GM12801 (cell line): ENCODE measurements around the gene MEOX2.

Experiments
- CTCF ChIP-seq: IDR thresholded peaks from one replicate; pipeline ENCODE4 v1.5.1; 2011; ENCODE audit warnings: control low read depth; ENCODE audit not compliant: insufficient read length; ENCODE audit errors: extremely low read depth

MEOX2 gene

DNA sequence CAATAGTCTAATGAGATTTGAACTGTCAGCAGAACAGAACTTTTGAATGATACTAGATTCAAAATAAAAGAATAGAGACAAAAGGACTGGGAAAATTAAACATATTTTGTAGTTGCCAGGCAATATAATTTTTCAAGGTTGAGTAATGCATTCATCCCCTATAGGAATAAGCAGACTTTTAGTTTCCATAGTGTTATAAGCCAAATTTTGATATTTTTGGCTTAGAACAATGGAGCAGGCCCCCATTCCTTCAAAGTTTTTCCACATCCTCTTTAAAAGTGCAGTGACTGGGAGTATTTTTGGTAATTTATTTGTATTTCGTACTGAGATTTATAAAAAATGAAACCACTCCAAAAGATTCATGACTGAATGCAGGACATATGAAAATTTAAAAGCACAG lies 24.0 kb downstream of the MEOX2 start:
- no peak for TF ChIP-seq CTCF

DNA sequence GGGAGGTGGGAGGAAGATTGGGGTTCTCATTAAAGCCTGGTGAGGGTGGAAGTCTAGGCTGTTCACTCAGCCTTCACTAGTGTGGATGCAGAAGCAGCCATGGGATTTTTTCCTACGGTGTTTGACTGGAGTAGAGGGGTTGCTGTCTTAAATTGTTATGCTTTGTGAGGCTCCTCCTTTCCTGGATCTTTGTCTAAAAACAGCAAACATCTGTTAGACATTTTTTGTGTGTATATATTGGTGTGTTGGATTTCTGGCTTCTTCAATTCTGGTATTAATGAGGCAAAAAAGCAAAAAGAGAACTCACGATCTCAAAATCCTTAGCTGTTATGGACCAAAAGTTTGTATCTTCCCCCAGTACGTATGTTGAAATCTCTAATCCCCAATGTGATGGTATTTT lies 28.2 kb downstream of the MEOX2 start:
- TF ChIP-seq CTCF, result no peak

- no peak for TF ChIP-seq CTCF
These were observed 33.6 kb downstream of the MEOX2 start for GRCh38 chr7:15652776-15653290.

- TF ChIP-seq CTCF, result no peak
These were observed 34.8 kb downstream of the MEOX2 start for GRCh38 chr7:15651693-15652092.

GRCh38 chr7:15650787-15651186 lies 35.7 kb downstream of the MEOX2 start:
- no peak for TF ChIP-seq CTCF

GRCh38 chr7:15648461-15648961 lies 38.0 kb downstream of the MEOX2 start:
- no peak for TF ChIP-seq CTCF

DNA sequence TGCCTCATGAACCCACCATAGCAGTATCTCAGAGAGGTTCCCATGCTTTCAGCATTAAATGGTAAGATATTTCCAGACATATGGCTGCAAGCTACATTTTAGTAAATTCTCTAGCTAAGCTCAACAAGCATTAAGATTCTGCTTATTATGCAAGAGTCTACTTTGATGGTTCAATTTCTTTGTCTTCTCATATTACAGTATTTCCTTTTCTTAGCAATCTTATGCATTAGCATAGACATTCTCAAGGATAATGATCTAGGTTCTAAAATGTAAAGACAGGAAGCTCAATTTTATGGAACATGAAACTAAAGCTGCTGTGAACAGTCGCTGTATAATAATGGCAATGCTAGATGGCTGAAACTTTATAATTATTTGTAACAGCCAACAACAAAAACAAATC lies 39.2 kb downstream of the MEOX2 start:
- TF ChIP-seq CTCF, result no peak
